ENCODE data around the gene TAF7L. TPM values are rescaled to one million over a fixed set of nuclear protein-coding genes. Genes with fewer than 3 reads are reported as not detected.
"Not testable (repeated sequence)": the region's sequence is repeated elsewhere in the genome, so short reads cannot be mapped to it uniquely, and the experiment has no call there.

TAF7L gene
- 0.26 TPM for polyA plus RNA-seq (2013, experiment 1 of 2; ENCODE audit: insufficient read length)
- 0.24 TPM for polyA plus RNA-seq (2013, experiment 2 of 2; ENCODE audit: insufficient read length)

DNA sequence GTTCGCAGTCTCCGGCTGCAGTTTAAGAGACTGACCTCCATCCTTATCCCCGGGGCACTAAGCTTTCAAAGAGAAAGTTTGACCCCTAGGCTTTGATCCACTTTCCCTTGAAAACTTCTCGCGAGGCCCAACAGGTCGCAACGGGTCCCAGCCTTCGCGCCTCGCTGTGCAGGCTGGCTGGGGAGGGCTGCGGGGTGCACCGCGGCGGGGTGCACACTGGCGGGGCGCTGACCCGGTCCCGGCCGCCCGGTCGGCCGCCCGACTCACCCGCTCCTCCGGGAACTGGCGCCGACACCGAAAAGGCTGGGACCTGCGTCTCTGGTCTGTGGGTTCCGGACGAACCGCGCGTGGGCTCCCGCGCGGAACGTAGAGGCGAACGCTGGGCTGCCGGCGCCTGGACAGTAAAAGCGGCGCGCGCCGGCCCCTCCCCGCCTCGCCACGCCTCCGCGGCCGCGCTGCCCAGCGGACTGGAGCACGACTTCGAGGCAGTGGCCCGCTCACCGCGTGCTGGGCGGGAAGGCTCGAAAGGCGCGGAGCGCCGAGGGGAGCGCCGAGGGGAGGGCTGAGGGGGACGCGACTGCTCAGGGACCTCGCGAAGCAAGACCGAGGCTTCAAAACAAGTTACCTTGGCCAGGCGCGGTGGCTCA, at the start of gene TAF7L:
TAF7L (minus strand) TSS at position 378 of the 647 bp plus-strand sequence. CDS start 3,791 bp downstream, outside the sequence.
- DNase-seq, result peak; percentile 6

DNA sequence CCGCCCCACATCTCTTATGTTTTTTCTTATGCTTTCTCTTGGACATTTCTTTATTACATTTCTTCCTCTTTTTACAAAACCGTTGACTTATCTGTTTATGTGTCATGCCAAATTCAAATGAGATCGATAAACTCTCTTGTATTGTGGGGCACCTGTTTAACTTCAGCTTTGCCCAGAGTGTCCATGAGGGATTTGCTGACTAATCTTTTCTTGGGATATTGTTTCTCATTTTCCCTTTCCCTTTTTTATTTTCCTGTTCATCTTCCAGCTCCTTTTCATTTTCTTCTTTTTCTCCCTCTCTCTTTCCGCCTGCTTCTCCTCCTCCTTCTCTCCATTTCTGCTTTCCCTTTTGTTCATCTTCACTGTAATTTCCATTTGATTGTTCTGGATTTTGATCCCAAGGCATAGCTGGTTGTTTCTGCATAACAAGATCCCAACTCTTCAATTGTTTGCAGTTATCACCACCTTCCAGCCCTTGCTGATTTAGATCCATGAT, 46.7 kb upstream of the TAF7L start:
- DNase-seq, result no peak

GRCh38 chrX:101334310-101334709, 43.2 kb upstream of the TAF7L start:
- DNase-seq, result not testable (repeated sequence)

DNA sequence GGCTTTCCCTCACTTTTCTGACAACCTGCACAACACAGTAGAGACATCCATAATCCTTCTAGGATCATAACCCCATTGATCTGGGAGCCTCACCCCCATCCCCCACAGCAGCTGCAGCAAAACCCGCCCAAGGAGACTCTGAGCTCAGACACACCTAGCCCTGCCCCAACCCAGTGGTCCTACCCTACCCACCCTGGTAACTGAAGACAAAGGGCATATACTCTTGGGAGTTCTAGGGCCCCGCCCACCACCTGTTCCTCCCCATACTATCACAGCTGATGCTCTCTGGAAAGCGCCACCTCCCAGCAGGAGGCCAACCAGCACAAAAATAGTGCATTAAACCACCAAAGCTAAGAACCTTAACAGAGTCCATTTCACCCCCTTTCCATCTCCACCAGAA, 35.5 kb upstream of the TAF7L start:
- not testable (repeated sequence) for DNase-seq

- DNase-seq, result no peak
Measured at GRCh38 chrX:101303790-101304189, 12.7 kb upstream of the TAF7L start.

DNA sequence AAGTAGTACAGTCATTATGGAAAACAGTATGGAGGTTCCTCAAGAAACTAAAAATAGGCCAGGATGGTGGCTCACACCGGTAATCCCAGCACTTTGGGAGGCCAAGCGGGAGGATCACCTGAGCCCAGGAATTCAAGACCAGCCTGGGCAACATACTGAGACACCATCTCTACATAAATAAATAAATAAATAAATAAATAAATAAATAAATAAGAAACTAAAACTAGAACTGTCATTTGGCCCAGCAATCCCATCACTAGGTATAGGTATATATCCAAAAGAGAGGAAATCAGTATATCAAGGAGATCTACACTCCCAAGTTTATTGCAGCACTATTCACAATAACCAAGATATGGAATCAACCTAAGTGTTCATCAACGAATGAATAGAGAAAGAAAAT, 4.5 kb upstream of the TAF7L start:
- not testable (repeated sequence) for DNase-seq

DNA sequence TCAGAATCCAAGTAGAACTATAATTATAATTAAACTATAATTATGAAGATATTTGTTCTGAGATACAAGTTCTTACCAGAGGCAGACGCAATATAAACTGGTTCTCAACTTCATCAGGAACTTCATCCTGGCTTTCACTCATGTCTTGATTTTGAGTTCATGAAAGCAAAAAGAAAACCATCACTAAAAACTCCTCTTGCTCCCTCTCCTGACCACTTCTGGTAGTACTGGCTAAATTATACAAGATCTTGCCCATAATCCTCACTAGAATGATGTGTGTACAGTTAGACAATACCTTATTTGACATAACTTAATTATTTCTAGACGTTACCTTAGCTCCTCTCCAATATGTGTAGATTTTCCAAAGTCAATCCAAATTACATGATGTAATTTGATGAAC, 3.7 kb downstream of the TAF7L start:
- DNase-seq, result peak; percentile 33

GRCh38 chrX:101276238-101276637, 14.9 kb downstream of the TAF7L start:
- no peak for DNase-seq

- DNase-seq, result no peak
Measured at GRCh38 chrX:101274198-101274597, 16.9 kb downstream of the TAF7L start.

GRCh38 chrX:101265869-101266428, 25.2 kb downstream of the TAF7L start:
- peak; percentile 2 for DNase-seq

GRCh38 chrX:101263766-101264165, 27.4 kb downstream of the TAF7L start:
- no peak for DNase-seq

DNA sequence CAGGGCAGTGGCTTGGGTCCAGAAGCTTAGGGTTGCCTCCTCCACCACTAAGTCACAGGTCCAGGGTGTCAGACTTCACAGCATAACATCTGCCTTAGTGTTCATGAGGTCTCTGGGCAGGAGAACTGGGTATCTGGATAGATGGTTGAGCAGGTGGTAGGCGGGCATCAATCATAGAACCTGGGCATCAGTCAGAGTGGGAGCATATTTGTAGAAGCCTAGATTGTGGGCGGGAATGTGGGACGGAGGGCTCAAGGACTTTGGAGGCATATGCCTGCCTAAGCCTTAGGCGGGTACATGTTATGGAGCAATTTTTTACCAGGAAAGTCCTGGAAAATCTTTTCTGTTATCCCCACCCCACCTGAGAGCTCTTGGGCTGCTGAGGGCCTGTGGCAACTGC, 28.5 kb downstream of the TAF7L start:
- DNase-seq, result no peak

DNA sequence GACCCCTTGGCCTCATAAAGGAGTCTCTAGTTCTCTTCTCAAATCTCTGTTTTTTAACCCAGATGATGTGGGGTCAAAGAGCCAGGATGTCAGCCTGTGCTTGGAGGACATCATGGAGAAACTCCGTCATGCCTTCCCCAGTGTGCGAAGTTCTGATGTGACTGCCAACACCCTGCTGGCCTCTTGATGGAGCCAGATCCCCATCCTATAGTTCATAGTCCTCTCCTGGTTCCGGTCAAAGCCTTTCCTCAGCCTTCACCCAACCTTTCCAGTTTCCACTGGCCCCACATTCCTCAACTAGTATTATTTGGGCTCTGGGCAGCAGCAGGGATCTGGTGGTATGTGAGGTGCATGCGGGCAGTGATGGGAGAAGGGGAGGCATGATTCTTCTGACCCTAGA, 30.7 kb downstream of the TAF7L start:
- DNase-seq, result no peak

DNA sequence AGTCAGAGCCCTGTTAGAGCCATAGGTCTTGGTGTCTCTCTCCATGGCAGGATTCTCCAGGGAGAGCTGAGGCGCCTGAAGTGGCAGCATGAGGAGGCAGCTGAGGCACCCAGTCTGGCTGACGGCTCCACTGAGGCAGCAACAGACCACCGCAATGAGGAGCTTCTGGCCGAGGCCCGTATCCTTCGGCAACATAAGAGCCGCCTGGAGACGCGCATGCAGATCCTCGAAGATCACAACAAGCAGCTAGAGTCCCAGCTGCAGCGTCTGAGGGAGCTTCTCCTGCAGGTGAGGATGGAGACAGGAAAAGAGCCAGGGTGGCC, 32.9 kb downstream of the TAF7L start:
- no peak for DNase-seq

- DNase-seq, result peak; percentile 31
Measured at GRCh38 chrX:101257448-101258258, 33.5 kb downstream of the TAF7L start.

- no peak for DNase-seq
Measured at GRCh38 chrX:101252634-101253033, 38.5 kb downstream of the TAF7L start.

DNA sequence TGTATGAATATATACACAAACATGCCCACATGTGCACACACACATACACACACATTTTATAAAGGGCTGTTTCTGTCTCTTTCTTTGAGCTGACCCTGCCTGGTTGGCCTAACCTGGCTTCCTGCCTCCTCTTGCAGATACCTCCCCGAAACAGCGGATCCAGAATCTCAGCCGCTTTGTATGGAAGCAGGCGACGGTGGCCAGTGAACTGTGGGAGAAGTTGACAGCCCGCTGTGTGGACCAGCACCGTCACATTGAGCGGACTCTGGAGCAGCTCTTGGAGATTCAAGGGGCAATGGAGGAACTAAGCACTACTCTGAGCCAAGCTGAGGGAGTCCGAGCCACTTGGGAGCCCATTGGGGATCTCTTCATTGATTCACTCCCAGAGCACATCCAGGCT, 49.6 kb downstream of the TAF7L start:
- no peak for DNase-seq

DNA sequence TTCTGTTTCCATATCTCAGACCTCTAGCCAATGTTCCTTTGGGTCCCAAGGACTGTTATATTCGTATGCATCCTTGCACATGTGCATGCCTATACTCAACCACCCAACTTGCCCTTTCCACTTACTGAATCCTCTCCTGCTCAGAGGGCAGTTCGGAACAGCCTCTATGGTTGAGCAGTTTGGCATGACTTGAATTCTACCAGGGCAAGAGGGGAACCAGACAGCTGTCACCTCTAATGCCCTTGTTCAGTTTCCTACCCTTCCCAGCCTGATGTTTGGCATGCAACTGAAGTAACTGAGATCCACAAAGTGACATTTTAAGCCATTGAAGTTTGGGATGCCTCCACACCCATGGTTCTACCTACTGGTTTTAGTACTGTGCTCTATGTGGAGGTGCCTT, 54.1 kb downstream of the TAF7L start:
- DNase-seq, result no peak

DNA sequence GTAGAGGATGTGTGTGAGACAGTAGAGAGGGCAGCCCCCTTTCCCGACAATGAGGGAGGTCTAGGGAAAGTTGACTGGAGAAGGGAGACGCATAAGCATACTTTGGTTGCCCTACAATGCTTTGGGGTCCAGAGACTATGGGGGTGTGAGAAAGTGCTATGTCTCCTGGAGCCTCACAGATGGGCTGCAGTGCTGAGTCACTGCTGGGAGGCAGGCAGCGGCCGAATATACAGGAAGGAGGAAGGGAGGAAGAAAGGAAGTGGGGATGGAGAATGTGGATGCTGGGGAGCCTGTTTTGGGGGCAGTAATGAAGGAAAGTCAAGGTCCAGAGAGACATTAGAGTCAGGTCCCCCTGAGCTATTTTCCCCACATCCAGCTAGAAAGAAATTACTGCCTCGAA, 58.8 kb downstream of the TAF7L start:
- no peak for DNase-seq

DNA sequence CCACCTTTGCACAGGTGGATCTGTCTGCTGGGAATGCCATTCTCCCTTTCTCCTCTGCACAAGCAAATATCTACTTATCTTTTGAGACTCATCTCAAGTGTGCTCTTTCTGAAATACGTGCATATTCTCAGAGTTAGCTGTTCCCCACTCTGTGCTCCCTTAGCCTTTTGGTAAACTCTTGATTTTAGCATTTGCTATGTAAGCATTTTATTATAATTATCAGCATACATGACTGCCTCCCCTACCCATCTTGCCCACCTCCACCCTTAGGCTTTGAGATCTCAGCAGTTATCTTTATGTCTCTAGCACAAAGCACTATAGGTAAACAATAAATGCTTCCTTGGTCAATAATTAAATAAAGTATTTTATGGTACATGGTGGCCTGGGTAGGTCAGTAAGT, 60.1 kb downstream of the TAF7L start:
- DNase-seq, result no peak

DNA sequence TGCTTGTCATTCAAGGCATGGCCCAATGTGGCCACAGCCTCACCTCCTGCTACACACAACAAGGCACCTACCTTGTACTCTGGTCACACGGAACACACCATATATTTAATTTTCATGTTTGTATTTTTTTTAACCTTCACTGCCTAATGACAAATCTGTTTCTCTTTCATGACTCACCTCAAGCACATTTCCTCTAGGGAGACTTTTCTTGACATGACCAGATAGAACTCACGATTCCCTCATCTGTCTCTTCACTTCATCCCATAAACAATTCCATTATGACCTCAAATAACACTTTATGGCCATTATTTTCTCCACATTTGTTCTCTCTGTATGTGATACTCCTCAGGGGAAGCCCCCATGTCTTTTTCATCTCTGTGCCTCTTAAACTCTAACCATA, 60.5 kb downstream of the TAF7L start:
- peak; percentile 44 for DNase-seq

DNA sequence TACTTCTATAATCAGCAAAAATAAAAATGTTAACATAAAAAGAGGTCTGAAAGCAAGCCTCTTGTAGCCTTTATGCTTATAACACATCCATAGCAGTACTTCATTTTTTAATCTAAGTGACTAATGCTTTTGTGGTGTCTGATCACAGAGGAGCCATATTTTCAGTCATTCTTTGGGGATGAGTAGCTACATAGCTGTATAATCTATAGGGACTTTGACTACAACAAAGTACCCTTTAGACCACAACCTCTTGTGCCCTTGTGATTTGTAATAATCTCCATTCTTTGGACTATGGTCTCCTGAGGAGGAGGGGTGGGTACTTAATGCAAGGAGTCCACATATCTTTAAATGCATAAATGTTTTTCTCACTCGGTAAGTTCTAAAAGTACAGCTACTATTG, 62.0 kb downstream of the TAF7L start:
- peak; percentile 83 for DNase-seq

- DNase-seq, result no peak
Measured at GRCh38 chrX:101223226-101223625, 67.9 kb downstream of the TAF7L start.

All from fibroblast of skin of abdomen (primary cell).